Tibial nerve (tissue), 4 donors: ENCODE measurements around the gene ZNF438. TPM values are rescaled to one million over a fixed set of nuclear protein-coding genes. Genes with fewer than 3 reads are reported as not detected.

Experiments
- DNase-seq, 2 donors: peaks; one replicate each; pipeline ENCODE4 v3.0.0-alpha.2; 2019; ENCODE audit warnings: low spot score in 2 of 2
- H3K27ac ChIP-seq, 4 donors: fragments of 200-600 bp; sonication (generic) in 3 of 4; one replicate each; pipeline ENCODE4 v1.5.1; 2017 to 2019; ENCODE audit warnings: mild to moderate bottlenecking in 1 of 4
- H3K27me3 ChIP-seq, 2 donors: fragments of 200-600 bp; sonication (generic) in 1 of 2; one replicate each; pipeline versions ENCODE4 v1.5.1 to v1.6.0; 2017 to 2019
- H3K36me3 ChIP-seq, 3 donors: fragments of 200-600 bp; sonication (generic); one replicate each; pipeline ENCODE4 v1.5.1; 2018 to 2019
- H3K4me1 ChIP-seq, 4 donors: fragments of 200-600 bp; sonication (generic) in 3 of 4; one replicate each; pipeline ENCODE4 v1.5.1; 2017 to 2019
- H3K4me3 ChIP-seq, 4 donors: fragments of 200-600 bp; sonication (generic) in 3 of 4; one replicate each; pipeline ENCODE4 v1.5.1; 2017 to 2019; ENCODE audit warnings: mild to moderate bottlenecking in 1 of 4, moderate library complexity in 1 of 4
- H3K9me3 ChIP-seq, 4 donors: fragments of 200-600 bp; sonication (generic) in 3 of 4; one replicate each; pipeline ENCODE4 v1.5.1; 2017 to 2019
- EP300 ChIP-seq, 2 donors: sonication (generic); formaldehyde crosslinking; IDR thresholded peaks; one replicate each; pipeline ENCODE4 v1.6.1; 2017; ENCODE audit warnings: antibody characterized with exemption in 2 of 2, mild to moderate bottlenecking in 1 of 2
- POLR2A ChIP-seq, 2 donors: fragments of 450-650 bp; IDR thresholded peaks; one replicate each; pipeline ENCODE4 v1.6.1; 2017; ENCODE audit warnings: antibody characterized with exemption in 2 of 2, mild to moderate bottlenecking in 2 of 2, moderate library complexity in 2 of 2
- WGBS, 2 donors: methylation state at CpG; one replicate each; pipeline ENCODE4 v1.1.5; 2018; 5-methylcytosine and 5-hydroxymethylcytosine counted together
- total RNA-seq, 4 donors: library from RNA; depleted of rRNA; stranded (reverse); fragments of >200 nt; gene quantifications; one replicate each; pipeline ENCODE4 v1.1.0, GENCODE V29; 2016
- TF ChIP-seq, protein P1 (sequence below), 5 experiments: fragments of 200-600 bp in 3 of 5; fragments of 450-650 bp in 2 of 5; sonication (generic) in 3 of 5; IDR thresholded peaks; one replicate each; pipeline ENCODE4 v1.5.1; 2016 to 2019; ENCODE audit warnings: antibody characterized with exemption in 5 of 5, mild to moderate bottlenecking in 3 of 5, moderate library complexity in 2 of 5

ZNF438 gene
- total RNA-seq, 4 donors from 2014 or later, result 10.8 to 26.5 (median 19.7) TPM

DNA sequence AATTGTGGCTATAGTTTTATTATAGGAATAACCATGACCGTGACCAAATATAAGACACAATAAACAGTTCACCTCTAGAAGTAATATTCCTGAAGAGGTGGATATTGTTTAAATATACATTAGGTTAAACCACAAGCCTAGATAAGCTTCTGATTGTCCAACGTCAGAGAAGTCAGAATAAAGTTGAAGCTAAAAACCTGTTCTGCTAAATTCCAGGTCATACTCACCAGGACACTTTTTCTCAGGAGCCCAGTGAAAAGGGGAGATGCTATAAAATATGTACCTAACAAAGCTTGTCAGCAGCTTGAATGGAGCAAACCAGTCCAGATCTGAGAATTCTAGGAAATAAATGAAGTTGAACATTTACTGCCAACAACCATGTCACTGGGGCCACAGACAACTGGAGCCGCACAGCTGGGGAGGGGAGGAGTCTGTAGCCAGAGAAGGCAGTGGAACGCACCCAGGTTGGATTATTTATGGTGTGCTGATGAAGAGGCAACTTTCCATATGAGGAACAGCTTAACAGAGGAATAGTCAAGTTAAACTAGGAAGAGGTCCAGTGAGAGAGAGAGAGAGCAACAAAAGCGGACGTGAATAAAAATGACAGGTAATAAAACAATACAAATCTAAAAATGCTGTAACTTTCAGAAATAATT, 191.1 kb downstream of the ZNF438 start:
- TF ChIP-seq POLR2A (IDR thresholded peaks at IDR 0.05) (no peak), EP300 (IDR thresholded peaks at IDR 0.05) (no peak)
- TF ChIP-seq, protein P1, sequence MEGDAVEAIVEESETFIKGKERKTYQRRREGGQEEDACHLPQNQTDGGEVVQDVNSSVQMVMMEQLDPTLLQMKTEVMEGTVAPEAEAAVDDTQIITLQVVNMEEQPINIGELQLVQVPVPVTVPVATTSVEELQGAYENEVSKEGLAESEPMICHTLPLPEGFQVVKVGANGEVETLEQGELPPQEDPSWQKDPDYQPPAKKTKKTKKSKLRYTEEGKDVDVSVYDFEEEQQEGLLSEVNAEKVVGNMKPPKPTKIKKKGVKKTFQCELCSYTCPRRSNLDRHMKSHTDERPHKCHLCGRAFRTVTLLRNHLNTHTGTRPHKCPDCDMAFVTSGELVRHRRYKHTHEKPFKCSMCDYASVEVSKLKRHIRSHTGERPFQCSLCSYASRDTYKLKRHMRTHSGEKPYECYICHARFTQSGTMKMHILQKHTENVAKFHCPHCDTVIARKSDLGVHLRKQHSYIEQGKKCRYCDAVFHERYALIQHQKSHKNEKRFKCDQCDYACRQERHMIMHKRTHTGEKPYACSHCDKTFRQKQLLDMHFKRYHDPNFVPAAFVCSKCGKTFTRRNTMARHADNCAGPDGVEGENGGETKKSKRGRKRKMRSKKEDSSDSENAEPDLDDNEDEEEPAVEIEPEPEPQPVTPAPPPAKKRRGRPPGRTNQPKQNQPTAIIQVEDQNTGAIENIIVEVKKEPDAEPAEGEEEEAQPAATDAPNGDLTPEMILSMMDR (IDR thresholded peaks at IDR 0.05), result no peak
- no peaks in the 10 kb centered on the region for H3K9me3 ChIP-seq
- H3K27me3 ChIP-seq, result no peaks in the 10 kb centered on the region
- WGBS, 2 donors, result 58 to 60% methylated on average over 6 of the region's 6 CpGs
- H3K4me3 ChIP-seq, result no peak overlapping the region
- no peak overlapping the region for H3K27ac ChIP-seq
- peaks cover 0 to 5% (median 0%) of the 10 kb centered on the region in 4 donors for H3K4me1 ChIP-seq
- peaks cover 0 to 8% (median 0%) of the 10 kb centered on the region in 3 donors for H3K36me3 ChIP-seq
- no peak for DNase-seq

DNA sequence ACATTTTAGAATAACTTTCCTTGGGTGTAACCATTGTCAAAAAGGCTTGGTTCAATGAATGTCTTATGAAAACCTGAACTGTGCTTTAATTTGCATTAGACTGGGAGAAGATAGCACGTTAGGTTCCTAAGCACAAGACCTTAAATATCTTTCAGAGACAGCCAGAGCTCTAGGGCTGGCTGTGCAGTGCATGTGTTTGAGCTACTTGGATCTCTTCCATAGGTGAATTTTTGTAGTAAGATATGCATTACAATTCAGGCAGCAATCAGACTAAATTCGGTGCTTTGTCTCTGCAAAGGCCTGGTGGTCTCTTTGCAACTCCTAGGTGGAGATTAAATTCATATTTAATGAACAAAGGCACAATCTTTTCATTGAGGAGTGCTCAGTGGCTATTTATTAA, 192.0 kb downstream of the ZNF438 start:
- no peak for DNase-seq
- Histone ChIP-seq H3K27ac (no peak overlapping the region), H3K9me3 (no peaks in the 10 kb centered on the region), H3K27me3 (no peaks in the 10 kb centered on the region), H3K4me3 (no peak overlapping the region), H3K36me3 (peaks cover 0 to 6% (median 0%) of the 10 kb centered on the region in 3 donors), H3K4me1 (peaks cover 0 to 13% (median 0%) of the 10 kb centered on the region in 4 donors)
- TF ChIP-seq POLR2A (IDR thresholded peaks at IDR 0.05), result no peak
- TF ChIP-seq EP300 (IDR thresholded peaks at IDR 0.05), result no peak
- TF ChIP-seq, protein P1 (IDR thresholded peaks at IDR 0.05), result no peak
- 78 to 86% methylated on average over 2 of the region's 2 CpGs for WGBS, 2 donors

DNA sequence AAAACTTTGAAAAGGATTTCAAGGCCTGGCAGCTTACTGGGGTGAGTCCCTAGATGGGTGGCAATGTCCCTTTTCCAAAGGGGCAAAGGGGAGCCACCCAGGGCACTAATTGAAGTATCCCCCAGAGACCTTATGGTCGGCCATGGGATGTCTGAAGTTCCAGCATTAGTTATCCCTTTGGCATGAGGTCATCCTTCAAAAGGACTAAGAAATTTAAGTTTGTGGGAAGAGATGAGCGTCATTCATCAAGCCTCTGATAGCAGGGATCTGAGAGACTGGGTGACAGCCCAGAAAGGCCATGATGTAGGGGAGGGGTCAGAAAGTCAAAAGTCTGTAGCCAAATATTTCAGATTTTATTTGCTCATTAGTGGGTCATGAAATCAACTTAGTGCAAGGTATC, 195.3 kb downstream of the ZNF438 start:
- peaks cover 0 to 18% (median 0%) of the 10 kb centered on the region in 3 donors for H3K36me3 ChIP-seq
- no peak overlapping the region for H3K27ac ChIP-seq
- 59 to 90% methylated on average over 2 of the region's 2 CpGs for WGBS, 2 donors
- H3K27me3 ChIP-seq, result no peaks in the 10 kb centered on the region
- peaks cover 0 to under 1% (median 0%) of the 10 kb centered on the region in 4 donors for H3K9me3 ChIP-seq
- no peak for DNase-seq
- no peak overlapping the region for H3K4me3 ChIP-seq
- TF ChIP-seq EP300 (IDR thresholded peaks at IDR 0.05), result no peak
- TF ChIP-seq, protein P1 (IDR thresholded peaks at IDR 0.05), result no peak
- no peak for TF ChIP-seq POLR2A (IDR thresholded peaks at IDR 0.05)
- peaks cover 0 to 13% (median 0%) of the 10 kb centered on the region in 4 donors for H3K4me1 ChIP-seq

DNA sequence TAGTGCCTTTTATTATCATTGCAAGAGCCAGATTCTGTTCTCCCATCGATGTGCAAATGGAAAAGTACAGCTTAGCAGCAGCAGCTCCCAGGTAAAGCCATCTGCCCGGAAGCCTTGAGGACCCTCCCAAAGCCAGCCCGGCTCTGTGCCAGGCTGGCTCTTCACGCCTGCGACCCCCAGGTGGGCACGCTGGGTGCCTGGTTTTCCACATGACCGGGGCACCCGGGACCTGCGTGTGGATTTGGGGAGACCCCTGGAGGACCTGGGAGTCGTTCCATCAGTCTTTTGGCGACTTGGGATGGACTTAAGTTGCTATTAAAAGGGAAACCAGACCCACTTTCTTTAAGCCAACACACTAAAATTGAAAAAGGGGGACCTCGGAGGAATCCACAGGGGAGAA, 196.5 kb downstream of the ZNF438 start:
- no peak overlapping the region for H3K4me3 ChIP-seq
- DNase-seq, result no peak
- peaks cover 0 to 8% (median 0%) of the 10 kb centered on the region in 4 donors for H3K4me1 ChIP-seq
- no peak for TF ChIP-seq POLR2A (IDR thresholded peaks at IDR 0.05)
- TF ChIP-seq, protein P1 (IDR thresholded peaks at IDR 0.05), result no peak
- no peak for TF ChIP-seq EP300 (IDR thresholded peaks at IDR 0.05)
- peak overlapping the region in 1 of 4 donors; percentile 44 for H3K27ac ChIP-seq
- 83 to 87% methylated on average over 12 of the region's 12 CpGs for WGBS, 2 donors
- peaks cover 0 to 3% (median 0%) of the 10 kb centered on the region in 4 donors for H3K9me3 ChIP-seq
- no peaks in the 10 kb centered on the region for H3K27me3 ChIP-seq
- H3K36me3 ChIP-seq, result peaks cover 0 to 18% (median 0%) of the 10 kb centered on the region in 3 donors

DNA sequence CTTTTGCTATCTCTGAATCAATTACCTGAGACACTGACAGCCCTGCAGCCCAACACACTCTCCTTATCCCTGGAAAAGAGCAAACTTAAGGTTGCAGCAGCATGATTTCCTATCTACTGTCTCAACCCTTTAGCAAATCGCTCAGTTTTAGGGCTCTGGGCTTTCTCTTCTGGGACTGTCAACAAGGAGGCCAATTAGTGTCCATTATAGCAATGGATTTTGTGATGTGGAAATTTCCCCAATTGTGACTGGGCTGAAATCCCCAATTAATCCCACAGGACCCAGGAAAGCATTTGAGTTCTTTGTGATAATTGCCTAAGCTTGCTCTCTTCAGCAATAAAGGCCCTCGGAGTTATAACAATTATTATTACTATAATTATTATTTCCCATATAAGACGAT, 197.0 kb downstream of the ZNF438 start:
- WGBS, 2 donors, result 64 to 76% methylated on average over 3 of the region's 3 CpGs
- H3K36me3 ChIP-seq, result peaks cover 0 to 18% (median 0%) of the 10 kb centered on the region in 3 donors
- no peak overlapping the region for H3K27ac ChIP-seq
- no peak for DNase-seq
- H3K4me1 ChIP-seq, result peaks cover 0 to 13% (median 0%) of the 10 kb centered on the region in 4 donors
- TF ChIP-seq EP300 (IDR thresholded peaks at IDR 0.05), result no peak
- no peak for TF ChIP-seq POLR2A (IDR thresholded peaks at IDR 0.05)
- TF ChIP-seq, protein P1 (IDR thresholded peaks at IDR 0.05), result no peak
- peaks cover 0 to 3% (median 0%) of the 10 kb centered on the region in 4 donors for H3K9me3 ChIP-seq
- no peaks in the 10 kb centered on the region for H3K27me3 ChIP-seq
- no peak overlapping the region for H3K4me3 ChIP-seq
